ENCODE data around the gene TBC1D22A.
A peak's percentile ranks its signal among the peaks of the same experiment; 100 is the strongest.
"Not testable (repeated sequence)": the region's sequence is repeated elsewhere in the genome, so short reads cannot be mapped to it uniquely, and the experiment has no call there.

TBC1D22A gene

GRCh38 chr22:46774980-46775849 lies 12.8 kb downstream of the TBC1D22A start:
- no peak for DNase-seq

GRCh38 chr22:46775850-46776826 lies 13.7 kb downstream of the TBC1D22A start:
- no peak for DNase-seq

GRCh38 chr22:46776876-46777608 lies 14.6 kb downstream of the TBC1D22A start:
- no peak for DNase-seq

GRCh38 chr22:46777609-46777970 lies 15.1 kb downstream of the TBC1D22A start:
- no peak for DNase-seq

- no peak for DNase-seq
Measured at GRCh38 chr22:46779023-46779422, 16.6 kb downstream of the TBC1D22A start.

- DNase-seq: no peak
Measured at GRCh38 chr22:46779651-46780050, 17.2 kb downstream of the TBC1D22A start.

- DNase-seq: no peak
Measured at GRCh38 chr22:46780453-46780852, 18.0 kb downstream of the TBC1D22A start.

GRCh38 chr22:46781291-46781690 lies 18.8 kb downstream of the TBC1D22A start:
- DNase-seq: no peak

- not testable (repeated sequence) for DNase-seq
Measured at GRCh38 chr22:46782200-46782599, 19.8 kb downstream of the TBC1D22A start.

GRCh38 chr22:46783721-46784120 lies 21.3 kb downstream of the TBC1D22A start:
- DNase-seq: no peak

- peak; percentile 24 for DNase-seq
Measured at GRCh38 chr22:46788441-46789172, 26.2 kb downstream of the TBC1D22A start.

GRCh38 chr22:46789992-46790391 lies 27.5 kb downstream of the TBC1D22A start:
- no peak for DNase-seq

GRCh38 chr22:46791201-46791731 lies 28.8 kb downstream of the TBC1D22A start:
- peak; percentile 88 for DNase-seq

GRCh38 chr22:46792061-46792796 lies 29.8 kb downstream of the TBC1D22A start:
- no peak for DNase-seq

- no peak for DNase-seq
Measured at GRCh38 chr22:46792841-46793261, 30.4 kb downstream of the TBC1D22A start.

- DNase-seq: no peak
Measured at GRCh38 chr22:46793497-46793896, 31.0 kb downstream of the TBC1D22A start.

- DNase-seq: no peak
Measured at GRCh38 chr22:46794067-46794466, 31.6 kb downstream of the TBC1D22A start.

GRCh38 chr22:46794491-46794890 lies 32.0 kb downstream of the TBC1D22A start:
- no peak for DNase-seq

- DNase-seq: no peak
Measured at GRCh38 chr22:46795140-46795539, 32.7 kb downstream of the TBC1D22A start.

GRCh38 chr22:46795845-46796565 lies 33.6 kb downstream of the TBC1D22A start:
- DNase-seq: no peak

All from CD4-positive, alpha-beta T cell treated with Interleukin-21 for 1 hour (primary cell).